GM18505 (cell line): ENCODE data around the gene B9D2.
A peak's percentile ranks its signal among the peaks of the same experiment; 100 is the strongest.

Experiments
- ATAC-seq: cut with Tn5 transposase; IDR thresholded peaks from one replicate; pipeline ENCODE4 v1.9.1; 2021; ENCODE audit not compliant: unreplicated experiment
- POLR2A ChIP-seq: IDR thresholded peaks from 4 replicates; pipeline ENCODE4 v1.6.1; 2011; ENCODE audit warnings: borderline replicate concordance; ENCODE audit not compliant: insufficient read depth, insufficient read length; ENCODE audit errors: extremely low read depth

Gene B9D2

DNA sequence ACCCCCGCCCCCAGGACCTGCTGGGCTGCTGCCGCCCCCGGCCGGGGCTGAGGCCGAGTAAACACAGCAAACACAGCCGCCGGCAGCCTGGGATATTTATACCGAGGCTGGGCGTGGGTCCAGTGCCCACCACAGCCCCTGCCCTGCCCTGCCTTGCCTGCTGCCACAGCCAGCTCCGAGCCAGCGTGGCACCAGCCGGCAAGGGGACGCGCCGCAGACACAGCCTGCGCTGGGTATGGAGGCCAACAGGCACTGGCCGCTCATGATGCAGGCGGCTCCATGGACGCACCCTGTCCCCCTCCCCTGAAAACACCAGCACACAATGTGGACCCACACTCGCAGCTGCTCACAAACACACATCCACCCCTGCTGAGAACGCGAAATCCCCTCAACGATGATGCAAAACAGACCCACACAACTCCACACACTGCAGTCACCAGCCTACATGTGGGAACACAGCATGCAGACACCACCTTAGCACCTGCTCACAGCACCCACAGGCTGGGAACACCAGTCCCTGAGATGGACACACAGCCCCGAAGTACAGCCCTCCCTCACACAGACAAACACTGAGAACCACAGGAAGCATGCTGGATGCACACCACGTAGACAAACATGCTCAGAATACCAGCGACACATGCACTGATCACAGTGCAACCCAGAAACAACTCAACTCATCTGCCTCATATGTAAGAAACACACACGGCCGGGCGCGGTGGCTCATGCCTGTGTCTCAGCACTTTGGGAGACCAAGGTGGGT is 37.8 kb downstream of the B9D2 start:
- no peak for ATAC-seq
- TF ChIP-seq POLR2A = peak; percentile 48

DNA sequence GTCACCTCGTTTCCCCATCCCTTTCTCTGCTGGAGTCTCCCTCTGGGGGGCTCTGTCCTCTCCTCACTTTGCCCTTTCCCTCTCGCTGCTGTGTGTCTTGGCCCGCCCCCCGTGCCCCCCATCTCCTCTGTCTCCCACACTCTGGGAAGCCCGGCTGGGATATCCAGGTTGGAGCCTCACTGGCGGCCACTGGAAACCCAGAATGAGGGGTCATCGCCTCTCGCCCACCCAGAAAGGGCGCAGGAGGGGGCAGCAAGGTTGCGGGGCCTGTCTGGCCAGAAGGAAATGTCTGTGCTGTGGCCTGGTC is 38.4 kb downstream of the B9D2 start:
- no peak for TF ChIP-seq POLR2A
- ATAC-seq = no peak

- peak; percentile 33 for TF ChIP-seq POLR2A
- no peak for ATAC-seq
Measured at GRCh38 chr19:41324921-41325639, 38.9 kb downstream of the B9D2 start.

DNA sequence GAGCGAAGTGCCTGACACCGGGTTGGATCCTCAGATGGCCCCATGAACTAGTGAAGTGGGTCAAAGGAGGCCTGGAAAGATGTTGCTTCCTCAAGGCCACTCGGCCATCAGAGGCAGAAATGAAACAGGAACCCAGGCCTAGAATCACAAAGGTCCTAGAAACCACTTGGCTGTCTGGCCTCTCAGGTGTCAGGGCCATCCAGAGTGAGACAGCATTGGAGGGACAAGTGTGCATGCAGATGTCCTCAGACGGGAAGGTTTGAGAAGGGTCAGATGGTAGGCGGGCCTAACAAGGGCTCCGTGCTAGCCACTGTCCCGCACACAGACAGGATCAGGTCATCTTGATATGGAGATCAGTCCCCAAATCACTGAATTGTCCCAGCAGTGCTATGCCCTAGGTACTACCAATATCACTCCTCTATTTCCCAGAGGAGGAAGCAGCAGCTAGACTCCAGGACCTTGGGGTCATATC is 39.7 kb downstream of the B9D2 start:
- ATAC-seq = no peak
- TF ChIP-seq POLR2A = no peak

GRCh38 chr19:41323430-41324125 is 40.4 kb downstream of the B9D2 start:
- ATAC-seq = no peak
- TF ChIP-seq POLR2A = no peak

DNA sequence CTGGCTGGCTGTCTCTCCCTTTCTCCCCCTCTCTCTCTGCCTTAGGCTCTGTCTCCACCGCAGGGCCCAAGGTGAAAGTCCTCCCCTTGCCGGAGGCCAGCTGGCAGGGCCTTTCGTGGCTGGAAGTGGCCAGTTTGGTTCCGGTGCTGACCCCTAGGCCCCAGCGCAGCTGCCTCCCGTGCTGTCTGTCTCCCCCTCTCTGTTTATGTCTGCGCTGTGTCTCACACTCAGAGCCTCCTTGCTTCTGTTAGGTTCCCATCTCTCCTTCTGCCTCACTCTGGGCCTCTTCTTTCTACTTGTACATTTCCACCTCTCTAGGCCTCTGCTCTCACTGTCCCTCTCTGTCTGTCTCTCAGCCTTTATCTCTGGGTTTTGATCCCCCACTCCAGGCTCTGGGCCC is 40.9 kb downstream of the B9D2 start:
- no peak for ATAC-seq
- TF ChIP-seq POLR2A = no peak

GRCh38 chr19:41322451-41322850 is 41.5 kb downstream of the B9D2 start:
- no peak for ATAC-seq
- TF ChIP-seq POLR2A = no peak

- TF ChIP-seq POLR2A = no peak
- ATAC-seq = no peak
Measured at GRCh38 chr19:41321600-41322270, 42.2 kb downstream of the B9D2 start.

DNA sequence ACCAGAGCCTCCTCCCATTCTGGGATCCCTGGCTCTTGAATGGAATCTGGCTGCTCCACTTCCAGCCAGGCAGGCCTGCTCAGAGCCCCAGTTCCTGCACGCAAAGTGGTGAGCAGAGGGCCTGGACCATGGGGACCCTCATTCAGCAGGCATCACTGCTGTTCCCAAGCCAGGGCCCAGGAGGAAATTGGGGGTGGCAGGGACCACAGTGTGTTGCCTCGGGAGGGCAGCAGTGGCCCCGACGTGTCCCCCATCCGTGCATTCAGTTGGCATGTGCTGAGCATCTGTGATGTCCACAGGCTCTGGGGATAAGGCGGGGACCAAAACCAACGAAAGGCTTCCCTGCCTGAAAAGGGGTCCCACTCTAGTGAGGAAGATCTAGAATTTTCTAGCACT is 42.7 kb downstream of the B9D2 start:
- TF ChIP-seq POLR2A = peak; percentile 24
- no peak for ATAC-seq

- no peak for TF ChIP-seq POLR2A
- no peak for ATAC-seq
Measured at GRCh38 chr19:41320568-41320967, 43.4 kb downstream of the B9D2 start.

DNA sequence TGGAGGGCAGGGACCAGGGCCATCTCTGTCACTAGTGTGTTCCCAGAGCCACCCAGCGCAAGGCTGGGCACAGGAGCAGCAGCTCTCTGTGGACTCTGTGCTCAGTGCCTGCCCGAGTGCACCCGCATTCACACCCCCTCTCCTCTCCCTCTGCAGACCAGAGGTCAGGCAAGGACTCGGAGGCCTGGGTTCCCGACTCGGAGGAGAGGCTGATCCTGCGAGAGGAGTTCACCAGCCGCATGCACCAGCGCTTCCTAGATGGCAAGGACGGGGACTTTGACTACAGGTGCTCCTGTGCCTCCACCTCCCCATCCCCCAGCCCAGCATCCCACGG is 43.8 kb downstream of the B9D2 start:
- no peak for TF ChIP-seq POLR2A
- no peak for ATAC-seq

GRCh38 chr19:41319500-41320184 is 44.3 kb downstream of the B9D2 start:
- no peak for ATAC-seq

More at GRCh38 chr19:41319500-41320184, 44.3 kb downstream of the B9D2 start:
- TF ChIP-seq POLR2A = no peak
